T-helper 2 cell treated with Interferon-gamma antibody and Interleukin-4, amounts not matched to agents 100 ng/mL and 5 ng/mL, for 36 hours (primary cell): ENCODE data around the gene KIF21A. TPM values are rescaled to one million over a fixed set of nuclear protein-coding genes. Genes with fewer than 3 reads are reported as not detected.

Source experiments
- intact Hi-C: fragments of 100-400 bp; cut with micrococcal nuclease; formaldehyde crosslinking; loops from one replicate; pipeline ENCODE4 v1.15.1; 2023
- total RNA-seq: library from RNA; stranded (reverse); gene quantifications from 2 replicates; pipeline ENCODE4 v1.2.3, GENCODE V29; 2022

The KIF21A gene
- total RNA-seq, 1 donor from 2014 or later, result 16.3 TPM

- intact Hi-C loops, result no loop called here
These were observed 148.2 kb downstream of the KIF21A start for GRCh38 chr12:39294715-39295114.

GRCh38 chr12:39292125-39292630, 150.7 kb downstream of the KIF21A start:
- intact Hi-C loops, result no loop called here

GRCh38 chr12:39287817-39288216, 155.1 kb downstream of the KIF21A start:
- intact Hi-C loops, result no loop called here

- intact Hi-C loops, result no loop called here
These were observed 155.5 kb downstream of the KIF21A start for GRCh38 chr12:39287409-39287808.

- intact Hi-C loops, result loop anchor here (10.0 kb wide), 2 partner anchors 354 to 1144 kb away; no protein-coding TSS in a partner anchor
These were observed 164.5 kb downstream of the KIF21A start for GRCh38 chr12:39278426-39278825.

GRCh38 chr12:39277416-39277815, 165.5 kb downstream of the KIF21A start:
- intact Hi-C loops, result loop anchor here (10.0 kb wide), 2 partner anchors 353 to 1143 kb away; no protein-coding TSS in a partner anchor

GRCh38 chr12:39275846-39276245, 167.1 kb downstream of the KIF21A start:
- intact Hi-C loops, result loop anchor here (10.0 kb wide), 2 partner anchors 351 to 1141 kb away; no protein-coding TSS in a partner anchor

- intact Hi-C loops, result loop anchor here (2.0 to 10.0 kb wide), 4 partner anchors 128 to 1138 kb away; no protein-coding TSS in a partner anchor
These were observed 169.9 kb downstream of the KIF21A start for GRCh38 chr12:39272871-39273655.

GRCh38 chr12:39269492-39269891, 173.4 kb downstream of the KIF21A start:
- intact Hi-C loops, result no loop called here

GRCh38 chr12:39267886-39268285, 175.0 kb downstream of the KIF21A start:
- intact Hi-C loops, result no loop called here

- intact Hi-C loops, result no loop called here
These were observed 190.3 kb downstream of the KIF21A start for GRCh38 chr12:39252628-39253027.

Other genes with a start within 250 kb of the KIF21A start
- gene ABCD2, start 176.7 kb upstream of the KIF21A start, total RNA-seq, result 19.3 and 20.2 TPM in 2 replicates